HG03097 (cell line): ENCODE measurements around the gene C2CD3.
"Not testable (repeated sequence)": the region's sequence is repeated elsewhere in the genome, so short reads cannot be mapped to it uniquely, and the experiment has no call there.

Experiments used
- ATAC-seq: cut with Tn5 transposase; IDR thresholded peaks from one replicate; pipeline ENCODE4 v1.9.1; 2021; ENCODE audit not compliant: unreplicated experiment, low FRiP score

C2CD3 gene

DNA sequence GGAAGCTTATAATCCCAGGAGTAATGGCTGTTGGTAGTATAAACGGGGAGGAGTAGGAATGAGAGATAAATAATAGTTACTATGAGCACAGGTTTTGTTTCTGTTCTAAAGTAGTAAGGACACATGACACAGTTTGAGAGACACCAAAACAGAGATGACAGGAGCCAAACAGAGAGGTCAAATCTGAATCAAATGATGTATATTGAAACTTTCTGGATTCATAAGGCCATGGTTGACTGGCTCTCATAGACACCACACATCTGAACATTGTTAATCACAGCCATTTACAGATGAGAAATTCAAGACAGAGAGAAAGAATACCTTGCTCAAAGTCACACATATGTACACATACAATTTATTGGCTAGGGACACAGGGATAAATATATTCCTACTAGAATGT, 98.5 kb downstream of the C2CD3 start:
- ATAC-seq: no peak

- no peak for ATAC-seq
Observed at GRCh38 chr11:74070723-74071492, 99.9 kb downstream of the C2CD3 start.

DNA sequence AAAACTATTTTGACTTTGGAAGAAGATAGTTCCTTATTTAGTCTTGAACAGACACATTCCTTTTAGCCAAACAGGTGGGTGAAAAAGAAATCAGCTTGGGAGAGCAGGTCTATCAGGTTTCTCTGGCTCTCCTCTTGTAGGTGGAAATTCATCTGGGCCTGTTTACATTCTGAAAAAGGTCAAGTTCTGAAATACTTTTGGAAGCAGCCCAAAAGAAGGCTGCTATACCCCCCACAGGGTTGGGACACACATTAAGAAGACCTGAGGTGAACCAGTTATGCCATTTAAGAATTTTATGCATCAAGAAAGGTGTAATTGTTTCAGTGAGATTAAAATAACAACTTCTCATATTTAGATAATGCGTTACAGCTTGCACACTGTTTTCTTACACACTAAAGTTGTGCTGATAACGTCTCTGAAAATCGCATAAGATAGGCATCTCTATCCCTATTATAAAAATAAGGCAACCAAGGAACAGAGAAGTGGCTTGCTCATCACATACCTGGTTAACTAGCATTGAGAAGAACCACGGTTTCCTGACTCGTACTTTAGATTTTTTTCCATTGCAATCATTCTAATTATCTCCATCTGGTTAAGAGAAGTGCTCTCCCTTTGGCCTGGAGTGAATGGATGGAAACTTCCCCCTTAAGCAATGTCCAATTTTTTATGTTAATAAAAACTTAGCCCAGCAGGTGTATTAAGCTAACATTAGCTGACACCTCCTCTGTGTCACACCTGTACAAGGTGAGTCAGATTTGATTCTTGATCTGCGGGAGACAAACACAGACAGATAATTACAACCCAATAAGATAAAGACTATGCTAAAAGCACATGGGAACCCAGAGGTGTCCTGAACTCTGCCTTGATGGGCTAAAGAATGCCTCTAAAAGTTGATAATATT, 101.4 kb downstream of the C2CD3 start:
- ATAC-seq: no peak

- not testable (repeated sequence) for ATAC-seq
Observed at GRCh38 chr11:74066663-74067062, 104.1 kb downstream of the C2CD3 start.

- not testable (repeated sequence) for ATAC-seq
Observed at GRCh38 chr11:74065534-74065933, 105.3 kb downstream of the C2CD3 start.

DNA sequence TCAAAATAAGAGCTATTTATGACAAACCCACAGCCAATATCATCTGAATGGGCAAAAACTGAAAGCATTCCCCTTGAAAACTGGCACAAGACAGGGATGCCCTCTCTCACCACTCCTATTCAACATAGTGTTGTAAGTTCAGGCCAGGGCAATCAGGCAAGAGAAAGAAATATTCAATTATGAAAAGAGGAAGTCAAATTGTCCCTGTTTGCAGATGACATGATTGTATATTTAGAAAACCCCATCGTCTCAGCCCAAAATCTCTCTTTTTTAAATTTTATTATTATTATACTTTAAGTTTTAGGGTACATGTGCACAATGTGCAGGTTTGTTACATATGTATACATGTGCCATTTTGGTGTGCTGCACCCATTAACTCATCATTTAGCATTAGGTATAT, 107.2 kb downstream of the C2CD3 start:
- ATAC-seq: not testable (repeated sequence)

GRCh38 chr11:74061599-74061998, 109.2 kb downstream of the C2CD3 start:
- ATAC-seq: not testable (repeated sequence)

DNA sequence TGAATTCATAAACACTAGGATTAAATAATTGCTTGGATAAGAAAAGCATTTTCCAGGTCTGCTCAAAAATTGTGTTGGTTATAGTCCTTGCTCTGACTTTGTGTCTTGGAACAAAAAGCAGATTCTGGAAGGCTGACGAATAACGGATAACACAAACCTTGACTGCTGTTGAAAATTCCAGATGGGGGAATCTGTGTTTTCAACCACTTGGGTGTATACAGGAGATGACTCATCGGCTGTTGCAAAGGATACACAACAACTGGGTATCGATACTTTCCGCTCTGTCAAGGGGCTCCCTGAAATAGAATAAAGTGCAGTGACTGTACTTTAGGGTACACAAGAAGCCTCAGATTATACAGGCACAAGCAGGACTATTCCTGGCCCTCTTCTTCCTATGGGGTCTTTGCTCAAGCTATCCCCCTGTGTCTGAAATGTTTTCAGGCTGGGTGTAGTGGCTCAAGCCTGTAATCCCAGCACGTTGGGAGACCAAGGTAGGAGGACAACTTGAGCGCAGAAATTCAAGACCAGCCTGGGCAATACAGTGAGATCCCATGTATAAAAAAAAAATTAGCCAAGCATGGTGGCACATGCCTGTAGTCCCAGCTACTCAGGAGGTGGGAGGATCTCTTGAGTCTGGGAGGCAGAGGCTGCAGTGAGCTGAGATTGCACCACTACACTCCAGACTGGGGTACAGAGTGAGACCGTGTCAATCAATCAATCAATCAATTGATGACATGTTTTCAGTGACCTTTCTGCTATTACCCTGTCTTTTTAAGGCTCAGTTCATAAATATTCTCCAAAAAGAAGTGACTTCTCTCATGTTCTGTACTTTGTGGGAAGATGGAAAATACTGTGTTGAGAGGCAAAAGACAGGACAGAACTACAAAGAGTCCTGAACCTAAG, 113.3 kb downstream of the C2CD3 start:
- ATAC-seq: no peak

GRCh38 chr11:74055938-74056337, 114.9 kb downstream of the C2CD3 start:
- no peak for ATAC-seq

DNA sequence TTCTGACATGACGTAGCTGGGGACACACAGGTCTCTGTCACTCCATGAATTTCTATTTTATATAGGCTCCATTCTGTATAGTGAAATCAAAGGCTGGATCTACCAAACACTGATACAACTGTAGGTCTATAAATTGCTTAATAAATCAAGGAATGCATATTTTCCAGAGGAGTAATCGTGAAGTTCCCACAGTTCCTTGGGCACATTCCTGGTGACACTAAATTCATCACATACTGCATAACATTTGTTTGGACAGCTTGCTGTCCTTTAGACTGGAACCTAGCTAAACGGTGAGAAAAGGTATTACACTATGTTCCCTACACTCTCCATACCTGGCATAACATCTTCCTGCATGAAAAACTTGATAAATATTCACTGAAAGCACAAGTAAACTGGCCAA, 120.3 kb downstream of the C2CD3 start:
- ATAC-seq: no peak

- ATAC-seq: no peak
Observed at GRCh38 chr11:74048993-74049392, 121.8 kb downstream of the C2CD3 start.

- ATAC-seq: no peak
Observed at GRCh38 chr11:74044538-74044937, 126.3 kb downstream of the C2CD3 start.

- no peak for ATAC-seq
Observed at GRCh38 chr11:74043450-74043849, 127.4 kb downstream of the C2CD3 start.

GRCh38 chr11:74037309-74037708, 133.5 kb downstream of the C2CD3 start:
- ATAC-seq: no peak

DNA sequence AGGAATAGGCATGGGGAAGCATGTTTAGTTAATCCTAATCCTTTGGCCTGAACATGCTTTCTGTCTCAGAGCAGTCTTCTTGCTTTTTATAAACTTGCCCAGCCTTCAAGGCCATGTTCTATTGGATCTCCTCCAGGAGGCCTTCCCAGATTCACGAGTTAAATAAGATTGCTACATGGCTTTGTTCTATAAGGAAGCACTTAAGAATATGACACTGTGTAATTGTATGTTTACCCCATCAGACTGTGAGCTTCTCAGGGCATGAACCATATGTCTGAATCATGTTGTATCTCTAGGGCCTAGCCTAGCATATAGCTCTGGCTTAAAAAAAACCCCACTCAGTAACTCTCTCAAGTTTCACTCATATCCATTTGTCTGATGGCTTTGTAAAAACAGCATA, 135.5 kb downstream of the C2CD3 start:
- ATAC-seq: no peak

DNA sequence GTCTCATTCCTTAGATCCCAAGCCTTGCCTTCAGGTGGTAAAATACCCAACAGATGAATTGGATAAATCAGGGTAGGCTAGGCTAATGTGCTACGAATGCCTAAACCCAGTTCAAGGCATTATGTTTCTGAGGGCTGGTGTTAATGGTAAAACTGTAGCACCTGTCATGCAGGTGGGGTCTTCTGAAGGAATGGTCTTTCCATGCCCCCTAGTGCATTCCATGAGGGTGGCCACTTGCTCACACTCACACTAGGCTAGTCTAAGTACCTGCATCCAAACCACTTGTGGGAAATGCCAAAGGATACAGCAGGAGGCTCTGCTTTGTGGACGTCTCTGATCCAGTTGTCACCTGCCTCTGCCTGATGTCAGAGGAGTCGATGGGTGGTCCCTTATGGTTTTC, 137.8 kb downstream of the C2CD3 start:
- ATAC-seq: no peak

DNA sequence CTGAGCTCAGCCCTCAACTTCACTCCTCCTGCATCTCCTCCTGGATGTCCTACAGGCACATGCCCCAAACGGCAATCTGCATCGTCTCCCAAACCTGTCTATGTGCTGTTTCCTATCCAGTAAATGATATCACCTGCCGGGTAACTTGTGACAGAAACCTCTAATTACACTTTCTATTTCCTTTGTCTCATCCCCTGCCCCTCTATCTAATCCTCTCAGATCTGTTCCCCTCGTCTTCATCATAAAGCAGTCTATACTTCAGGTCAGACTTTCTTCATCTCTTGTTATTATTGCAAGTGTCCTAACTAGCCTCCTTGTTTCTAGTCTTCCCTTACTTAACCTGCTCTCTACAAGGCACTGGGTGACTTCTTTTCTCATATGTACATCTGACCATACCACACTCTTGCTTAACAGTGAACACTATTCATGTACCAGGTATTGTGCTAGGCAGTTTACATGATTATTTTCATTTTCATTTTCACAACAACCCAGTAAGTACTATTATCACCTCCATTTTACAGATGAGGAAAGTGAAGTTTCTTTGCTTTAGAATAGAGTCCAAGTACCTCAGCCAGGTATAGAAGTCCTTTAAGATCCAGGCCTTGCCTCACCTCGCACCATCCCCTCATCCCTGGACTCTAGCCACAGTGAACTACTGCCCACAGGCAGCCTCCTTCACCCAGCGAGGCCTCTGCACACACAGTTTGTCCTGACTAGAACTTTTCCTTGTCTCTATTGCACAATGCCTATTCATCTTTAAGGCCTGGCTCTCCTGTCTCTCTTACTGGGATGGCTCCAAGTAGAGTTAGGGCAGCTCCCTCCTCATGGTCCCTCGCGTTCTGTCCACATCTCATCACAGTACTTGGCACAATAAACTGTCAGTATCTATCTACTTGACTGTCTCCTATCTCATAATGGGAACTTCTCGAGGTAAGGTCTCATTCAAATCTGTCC, 139.8 kb downstream of the C2CD3 start:
- ATAC-seq: no peak

DNA sequence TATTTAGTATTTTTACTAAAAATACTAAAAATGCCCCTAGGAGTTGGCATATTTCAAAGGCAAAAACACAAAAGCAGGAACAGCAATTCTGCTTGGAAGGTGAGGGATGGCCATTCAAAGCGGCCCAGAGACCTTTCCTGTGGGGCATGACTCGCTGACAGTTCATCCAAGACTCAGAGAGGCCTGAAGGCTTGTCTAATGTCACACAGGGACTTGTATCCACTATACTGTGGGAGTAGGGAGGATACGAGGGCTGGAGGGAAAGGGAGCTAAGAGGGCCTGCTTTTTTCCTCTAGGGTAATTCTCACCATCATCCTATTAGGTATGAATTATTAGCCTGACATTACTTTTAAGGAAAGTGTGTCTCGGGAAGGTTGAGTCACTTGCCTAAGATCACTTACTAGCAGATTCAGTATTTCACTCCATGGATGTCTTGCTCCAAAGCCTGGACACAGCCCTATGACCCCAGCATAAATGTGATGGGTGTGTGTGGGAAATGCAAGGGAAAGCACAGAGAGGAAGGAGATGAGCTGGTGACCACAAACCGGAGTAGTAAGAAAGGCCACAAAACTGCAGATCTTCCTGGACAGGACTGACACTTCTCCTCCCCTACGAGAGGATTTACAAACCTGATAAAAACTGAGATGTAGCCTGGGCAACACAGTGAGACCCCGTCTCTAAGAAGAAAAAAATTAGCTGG, 145.2 kb downstream of the C2CD3 start:
- no peak for ATAC-seq
